ENCODE measurements around the gene ADGRV1.

GRCh38 chr5:91072881-91073280, 514.3 kb downstream of the ADGRV1 start:
- TF ChIP-seq FOXM1 (IDR thresholded peaks at IDR 0.05; ENCODE audit: borderline replicate concordance) (no peak), SP1 (IDR thresholded peaks at IDR 0.05) (no peak), ELF4 (IDR thresholded peaks at IDR 0.05) (no peak), CTBP1 (IDR thresholded peaks at IDR 0.05; ENCODE audit: borderline replicate concordance) (no peak), BHLHE40 (IDR thresholded peaks at IDR 0.05; ENCODE audit: borderline replicate concordance) (no peak), LEF1 (IDR thresholded peaks at IDR 0.05; ENCODE audit: borderline replicate concordance) (no peak), FOXK2 (IDR thresholded peaks at IDR 0.05) (no peak), ZNF384 (IDR thresholded peaks at IDR 0.05) (no peak), L3MBTL2 (conservative IDR thresholded peaks at IDR 0.05) (no peak), TARDBP (IDR thresholded peaks at IDR 0.05) (no peak), ARNT (IDR thresholded peaks at IDR 0.05) (no peak), SUZ12 (IDR thresholded peaks at IDR 0.05) (no peak)
- TF ChIP-seq, protein P1, sequence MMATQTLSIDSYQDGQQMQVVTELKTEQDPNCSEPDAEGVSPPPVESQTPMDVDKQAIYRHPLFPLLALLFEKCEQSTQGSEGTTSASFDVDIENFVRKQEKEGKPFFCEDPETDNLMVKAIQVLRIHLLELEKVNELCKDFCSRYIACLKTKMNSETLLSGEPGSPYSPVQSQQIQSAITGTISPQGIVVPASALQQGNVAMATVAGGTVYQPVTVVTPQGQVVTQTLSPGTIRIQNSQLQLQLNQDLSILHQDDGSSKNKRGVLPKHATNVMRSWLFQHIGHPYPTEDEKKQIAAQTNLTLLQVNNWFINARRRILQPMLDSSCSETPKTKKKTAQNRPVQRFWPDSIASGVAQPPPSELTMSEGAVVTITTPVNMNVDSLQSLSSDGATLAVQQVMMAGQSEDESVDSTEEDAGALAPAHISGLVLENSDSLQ (IDR thresholded peaks at IDR 0.05): no peak
